Stimulated activated CD4-positive, alpha-beta T cell treated with anti-CD3 and anti-CD28 coated beads, Interleukin-15, amount 100 ng/mL, for 1 hour (primary cell): ENCODE data around the gene MAPK7.

Experiments used
- DNase-seq, 2 donors: peaks; one replicate each; pipeline ENCODE4 v3.0.0-alpha.2; 2020; ENCODE audit warnings: low read depth in 1 of 2, low spot score in 1 of 2

The MAPK7 gene

GRCh38 chr17:19392303-19392702 is 14.0 kb downstream of the MAPK7 start:
- no peak for DNase-seq

GRCh38 chr17:19397556-19398041 is 19.3 kb downstream of the MAPK7 start:
- no peak for DNase-seq

- DNase-seq = no peak
Measured at GRCh38 chr17:19398301-19399181, 20.2 kb downstream of the MAPK7 start.

GRCh38 chr17:19399750-19400450 is 21.6 kb downstream of the MAPK7 start:
- DNase-seq = no peak

GRCh38 chr17:19401321-19402010 is 23.2 kb downstream of the MAPK7 start:
- DNase-seq = no peak

GRCh38 chr17:19402171-19402570 is 23.9 kb downstream of the MAPK7 start:
- DNase-seq = no peak

- no peak for DNase-seq
Measured at GRCh38 chr17:19403021-19403420, 24.7 kb downstream of the MAPK7 start.

GRCh38 chr17:19404264-19404663 is 26.0 kb downstream of the MAPK7 start:
- no peak for DNase-seq

GRCh38 chr17:19405114-19405513 is 26.8 kb downstream of the MAPK7 start:
- DNase-seq = no peak

GRCh38 chr17:19407601-19408345 is 29.5 kb downstream of the MAPK7 start:
- no peak for DNase-seq

- no peak for DNase-seq
Measured at GRCh38 chr17:19408346-19408710, 30.0 kb downstream of the MAPK7 start.

- no peak for DNase-seq
Measured at GRCh38 chr17:19409066-19409465, 30.8 kb downstream of the MAPK7 start.

- DNase-seq = no peak
Measured at GRCh38 chr17:19409509-19409908, 31.2 kb downstream of the MAPK7 start.

GRCh38 chr17:19410091-19410490 is 31.8 kb downstream of the MAPK7 start:
- DNase-seq = no peak

- no peak for DNase-seq
Measured at GRCh38 chr17:19410875-19411620, 32.8 kb downstream of the MAPK7 start, which contains the start of gene RNF112. Gene RNF112, plus strand, starts transcription at chr17:19411232. Its CDS starts 177 bp downstream, at chr17:19411409.

GRCh38 chr17:19411631-19412030 is 33.3 kb downstream of the MAPK7 start:
- DNase-seq = no peak

GRCh38 chr17:19412510-19412909 is 34.2 kb downstream of the MAPK7 start:
- DNase-seq = no peak

- no peak for DNase-seq
Measured at GRCh38 chr17:19412984-19413383, 34.7 kb downstream of the MAPK7 start.

- DNase-seq = no peak
Measured at GRCh38 chr17:19413761-19414160, 35.5 kb downstream of the MAPK7 start.
